Amniotic stem cell (primary cell): ENCODE results near the gene ANO2.

Experiments used
- DNase-seq: peaks from one replicate; lab custom pipeline; 2025; lab: John Stamatoyannopoulos, UW

Gene ANO2

DNA sequence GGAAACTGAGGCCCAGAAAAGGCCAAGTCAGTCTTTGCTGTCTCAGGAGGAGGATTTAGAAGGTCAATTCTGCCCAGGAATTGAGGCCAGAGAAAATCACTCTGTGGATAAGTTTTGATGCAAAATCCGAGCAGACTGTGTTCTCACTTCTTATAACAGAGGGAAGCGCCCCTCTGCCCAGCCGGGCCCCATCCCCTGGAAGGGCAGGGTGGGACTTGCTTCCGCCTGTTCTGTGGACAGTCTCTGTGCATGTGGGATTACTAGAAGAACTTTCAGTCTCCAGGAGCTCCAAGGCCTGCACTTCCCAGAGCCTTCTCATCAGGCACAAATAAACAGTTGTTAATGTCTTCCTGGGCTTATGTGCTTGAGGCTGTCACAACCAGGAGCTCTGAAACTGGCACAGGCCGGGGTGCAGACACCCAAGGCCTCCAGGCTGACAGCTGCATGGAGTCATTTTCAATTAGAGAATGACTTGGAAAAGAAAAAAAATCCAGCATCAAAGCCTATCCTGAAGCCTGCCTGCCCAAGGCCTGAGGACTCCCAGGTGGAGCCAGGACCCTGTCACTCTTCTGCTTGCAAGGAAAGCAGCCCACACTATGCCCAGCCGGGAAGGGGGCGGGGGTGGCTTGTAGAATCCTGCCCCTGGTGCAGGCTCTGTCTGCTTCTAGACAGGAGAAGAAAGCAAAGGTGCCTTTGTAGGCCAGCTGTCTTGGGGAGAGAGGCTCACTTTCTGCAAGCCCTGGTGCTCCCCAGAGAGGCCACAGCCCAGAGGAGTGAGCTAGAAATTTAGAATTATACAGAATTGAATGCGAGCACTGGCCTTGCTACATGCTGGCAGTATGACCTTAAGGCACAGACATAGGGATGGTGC is 428.5 kb downstream of the ANO2 start:
- DNase-seq, result no peak

DNA sequence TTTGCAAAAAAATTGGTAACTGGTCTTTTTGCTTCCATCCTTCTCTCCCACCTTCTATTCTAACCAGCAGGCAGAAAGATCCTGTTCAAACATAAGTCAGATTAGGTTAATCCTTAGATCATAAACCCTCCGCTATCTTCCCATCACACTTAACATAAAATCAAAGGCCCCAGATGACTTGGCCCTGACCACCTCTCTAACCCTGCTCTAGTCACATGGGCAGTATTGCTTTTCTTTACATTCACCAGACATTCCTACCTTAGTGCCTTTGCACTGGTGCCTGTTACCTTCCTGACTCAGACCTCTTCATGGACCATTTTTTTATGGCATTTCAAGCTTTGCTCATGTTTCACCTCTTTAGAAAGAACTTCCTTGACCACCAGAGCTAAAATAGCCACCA is 429.6 kb downstream of the ANO2 start:
- DNase-seq, result no peak

DNA sequence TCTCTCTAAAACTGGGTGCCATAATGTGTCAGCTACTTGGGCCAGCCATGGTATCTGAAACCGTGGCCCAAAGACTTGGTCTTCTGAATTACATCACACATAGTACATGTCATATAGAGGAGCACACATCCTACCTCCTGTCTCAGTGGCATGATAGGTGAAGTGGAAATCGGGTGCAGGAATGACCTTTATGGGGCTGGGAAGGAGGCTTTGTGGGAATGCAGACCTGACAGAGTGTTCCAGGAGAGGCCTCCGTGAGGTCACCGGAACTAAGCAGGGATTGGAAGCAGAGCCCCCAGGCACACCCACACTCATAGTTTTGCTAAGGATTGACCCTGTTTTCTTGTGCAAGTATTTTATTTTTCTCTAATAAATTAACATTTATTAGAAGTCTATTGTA is 430.5 kb downstream of the ANO2 start:
- no peak for DNase-seq

DNA sequence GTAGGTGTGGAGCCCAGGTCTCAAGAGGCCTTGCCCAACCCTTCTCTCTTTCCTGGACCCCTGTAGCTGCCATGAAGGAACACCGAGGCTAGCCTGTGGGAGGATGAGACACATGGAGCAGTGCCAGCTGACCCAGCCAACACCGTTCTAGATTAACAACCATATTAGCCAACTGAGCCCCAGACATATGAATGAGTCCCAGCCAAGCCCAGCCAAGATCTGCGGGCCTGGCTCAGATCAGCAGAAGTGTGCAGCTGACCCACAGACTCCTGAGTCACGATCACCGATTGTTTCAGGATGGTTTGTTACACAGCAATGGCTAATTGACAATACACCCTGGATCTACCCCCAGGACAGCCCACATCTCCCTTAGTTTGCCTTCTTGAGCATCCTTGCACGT is 431.0 kb downstream of the ANO2 start:
- no peak for DNase-seq

DNA sequence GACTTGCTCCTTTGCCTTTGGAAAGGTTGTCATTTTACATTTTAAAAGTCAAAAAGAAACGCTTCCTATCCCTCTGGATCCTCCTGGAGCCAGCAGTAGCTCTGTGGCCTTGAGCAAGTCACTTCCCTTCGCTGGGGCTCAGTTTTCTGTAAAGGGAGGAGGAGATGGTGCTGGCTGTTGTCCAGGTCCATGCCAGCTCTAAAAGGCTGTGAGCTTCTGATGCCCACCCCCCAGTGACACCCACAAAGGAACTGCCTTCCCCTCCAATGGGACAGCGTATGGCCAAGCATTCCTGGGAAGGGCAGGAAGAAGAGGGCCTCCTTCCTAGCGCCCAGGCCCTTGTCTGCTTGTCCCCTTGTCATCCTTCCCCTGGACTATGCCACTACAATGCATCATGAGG is 431.7 kb downstream of the ANO2 start:
- DNase-seq, result no peak
